RWPE2 (cell line): ENCODE results near the gene CUBN.

Experiments used
- ATAC-seq: fragments of 200-7000 bp; cut with Tn5 transposase; 3 replicates; pipeline ENCODE4 v1.9.1; 2021; ENCODE audit warnings: low read depth
- DNase-seq: peaks from one replicate; pipeline ENCODE4 v3.0.0-alpha.2; 2020; ENCODE audit warnings: low spot score
- H3K27ac ChIP-seq: fragments of 450-650 bp; 2 replicates; pipeline ENCODE4 v1.5.1; 2017; ENCODE audit warnings: mild to moderate bottlenecking; ENCODE audit not compliant: poor library complexity, severe bottlenecking
- H3K27me3 ChIP-seq: fragments of 250-450 bp; sonication (Bioruptor Pico); 2 replicates; pipeline ENCODE4 v1.5.1; 2021; ENCODE audit warnings: mild to moderate bottlenecking, moderate library complexity; ENCODE audit not compliant: insufficient read depth, poor library complexity, severe bottlenecking
- H3K36me3 ChIP-seq: fragments of 250-450 bp; sonication (Bioruptor Pico); 2 replicates; pipeline ENCODE4 v1.5.1; 2020; ENCODE audit warnings: low read depth, mild to moderate bottlenecking, moderate library complexity
- H3K4me1 ChIP-seq: fragments of 250-450 bp; sonication (Bioruptor Pico); 2 replicates; pipeline ENCODE4 v1.5.1; 2021; ENCODE audit warnings: mild to moderate bottlenecking, moderate library complexity; ENCODE audit not compliant: insufficient read depth, poor library complexity, severe bottlenecking
- H3K4me3 ChIP-seq: fragments of 250-450 bp; sonication (Bioruptor Pico); 2 replicates; pipeline ENCODE4 v1.5.1; 2021; ENCODE audit warnings: mild to moderate bottlenecking, moderate library complexity; ENCODE audit not compliant: severe bottlenecking
- H3K9me3 ChIP-seq: fragments of 250-450 bp; sonication (Bioruptor Pico); 2 replicates; pipeline ENCODE4 v1.5.1; 2021; ENCODE audit warnings: mild to moderate bottlenecking, moderate library complexity; ENCODE audit not compliant: severe bottlenecking
- TF ChIP-seq, protein P1 (sequence below): fragments of 450-650 bp; IDR thresholded peaks from one replicate; pipeline ENCODE4 v1.5.1; 2017; ENCODE audit warnings: mild to moderate bottlenecking, moderate library complexity; ENCODE audit not compliant: poor library complexity, severe bottlenecking

The CUBN gene

DNA sequence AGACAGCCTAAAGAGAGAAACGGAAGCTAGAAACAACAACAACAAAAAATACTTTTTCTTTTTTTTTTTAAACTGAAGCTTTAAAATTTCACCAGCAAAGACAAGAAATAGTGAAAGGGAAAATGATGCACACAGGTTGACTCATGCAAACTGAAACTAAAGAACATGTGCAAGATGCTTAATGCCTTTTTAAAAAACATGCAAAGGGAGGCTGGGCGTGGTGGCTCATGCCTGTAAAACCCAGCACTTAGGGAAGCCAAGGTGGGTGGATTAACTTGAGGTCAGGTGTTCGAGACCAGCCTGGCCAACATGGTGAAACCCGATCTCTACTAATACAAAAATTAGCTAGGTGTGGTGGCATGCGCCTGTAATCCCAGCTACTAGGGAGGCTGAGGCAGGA, 15.1 kb upstream of the CUBN start:
- no peak for ATAC-seq
- Histone ChIP-seq H3K27me3 (no peaks in the 10 kb centered on the region), H3K9me3 (no peaks in the 10 kb centered on the region), H3K4me3 (no peak overlapping the region), H3K4me1 (no peaks in the 10 kb centered on the region), H3K36me3 (no peaks in the 10 kb centered on the region), H3K27ac (no peak overlapping the region)
- no peak for DNase-seq
- TF ChIP-seq, protein P1, sequence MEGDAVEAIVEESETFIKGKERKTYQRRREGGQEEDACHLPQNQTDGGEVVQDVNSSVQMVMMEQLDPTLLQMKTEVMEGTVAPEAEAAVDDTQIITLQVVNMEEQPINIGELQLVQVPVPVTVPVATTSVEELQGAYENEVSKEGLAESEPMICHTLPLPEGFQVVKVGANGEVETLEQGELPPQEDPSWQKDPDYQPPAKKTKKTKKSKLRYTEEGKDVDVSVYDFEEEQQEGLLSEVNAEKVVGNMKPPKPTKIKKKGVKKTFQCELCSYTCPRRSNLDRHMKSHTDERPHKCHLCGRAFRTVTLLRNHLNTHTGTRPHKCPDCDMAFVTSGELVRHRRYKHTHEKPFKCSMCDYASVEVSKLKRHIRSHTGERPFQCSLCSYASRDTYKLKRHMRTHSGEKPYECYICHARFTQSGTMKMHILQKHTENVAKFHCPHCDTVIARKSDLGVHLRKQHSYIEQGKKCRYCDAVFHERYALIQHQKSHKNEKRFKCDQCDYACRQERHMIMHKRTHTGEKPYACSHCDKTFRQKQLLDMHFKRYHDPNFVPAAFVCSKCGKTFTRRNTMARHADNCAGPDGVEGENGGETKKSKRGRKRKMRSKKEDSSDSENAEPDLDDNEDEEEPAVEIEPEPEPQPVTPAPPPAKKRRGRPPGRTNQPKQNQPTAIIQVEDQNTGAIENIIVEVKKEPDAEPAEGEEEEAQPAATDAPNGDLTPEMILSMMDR: no peak

DNA sequence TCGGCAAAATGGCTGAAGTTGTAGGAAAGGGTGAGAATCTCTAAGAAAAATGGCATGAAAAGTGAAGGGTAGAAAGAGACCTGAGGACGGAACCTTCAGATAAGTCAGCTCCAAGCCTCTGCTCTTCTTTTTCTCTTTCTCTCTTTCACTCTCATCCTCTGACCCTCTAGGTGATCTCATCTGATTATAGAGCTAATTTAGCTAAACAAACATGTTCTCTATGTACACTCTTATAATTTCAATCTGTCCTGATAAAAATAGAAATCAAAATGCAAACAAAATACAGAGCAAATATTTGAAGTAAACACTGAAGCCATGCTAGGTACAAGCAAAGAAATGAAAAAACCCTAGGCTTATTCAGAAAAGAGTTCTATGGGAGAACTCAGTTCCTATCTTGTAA, 14.4 kb upstream of the CUBN start:
- no peak for DNase-seq
- no peaks in the 10 kb centered on the region for H3K27me3 ChIP-seq
- no peaks in the 10 kb centered on the region for H3K4me1 ChIP-seq
- no peak overlapping the region for H3K27ac ChIP-seq
- no peaks in the 10 kb centered on the region for H3K9me3 ChIP-seq
- no peak for ATAC-seq
- no peaks in the 10 kb centered on the region for H3K36me3 ChIP-seq
- TF ChIP-seq, protein P1: no peak
- H3K4me3 ChIP-seq: no peak overlapping the region

DNA sequence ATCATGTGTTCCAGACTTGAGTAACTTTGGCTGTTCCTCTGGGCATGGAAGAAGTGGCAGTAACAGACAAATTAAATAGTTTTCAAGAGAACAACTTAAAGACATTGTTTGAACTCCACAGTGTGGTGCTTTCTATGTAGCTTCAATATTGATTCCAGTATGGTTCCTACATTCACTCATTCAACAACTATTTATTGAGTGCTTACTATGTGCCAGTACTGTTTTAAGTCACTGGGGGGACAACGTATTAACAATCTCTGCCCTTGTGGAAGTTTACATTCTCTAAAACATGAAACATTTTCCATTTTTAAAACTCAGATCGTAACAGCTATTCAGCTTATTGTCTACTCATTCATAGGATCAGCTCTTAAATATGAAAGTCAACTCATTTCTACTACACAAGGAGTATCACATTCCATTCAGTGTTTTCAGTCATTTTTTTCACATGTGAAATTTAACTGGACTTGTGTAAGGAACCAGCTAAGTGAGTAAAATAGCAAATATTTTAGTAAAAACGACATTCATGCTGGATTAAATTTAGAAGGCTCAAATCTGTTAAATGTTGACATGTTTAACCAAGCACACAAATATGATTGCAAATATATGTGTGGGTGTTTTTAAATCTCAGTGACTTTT, 13.6 kb upstream of the CUBN start:
- no peaks in the 10 kb centered on the region for H3K4me1 ChIP-seq
- TF ChIP-seq, protein P1: no peak
- no peak for DNase-seq
- no peaks in the 10 kb centered on the region for H3K36me3 ChIP-seq
- no peak overlapping the region for H3K27ac ChIP-seq
- no peaks in the 10 kb centered on the region for H3K9me3 ChIP-seq
- H3K27me3 ChIP-seq: no peaks in the 10 kb centered on the region
- no peak overlapping the region for H3K4me3 ChIP-seq
- no peak for ATAC-seq

DNA sequence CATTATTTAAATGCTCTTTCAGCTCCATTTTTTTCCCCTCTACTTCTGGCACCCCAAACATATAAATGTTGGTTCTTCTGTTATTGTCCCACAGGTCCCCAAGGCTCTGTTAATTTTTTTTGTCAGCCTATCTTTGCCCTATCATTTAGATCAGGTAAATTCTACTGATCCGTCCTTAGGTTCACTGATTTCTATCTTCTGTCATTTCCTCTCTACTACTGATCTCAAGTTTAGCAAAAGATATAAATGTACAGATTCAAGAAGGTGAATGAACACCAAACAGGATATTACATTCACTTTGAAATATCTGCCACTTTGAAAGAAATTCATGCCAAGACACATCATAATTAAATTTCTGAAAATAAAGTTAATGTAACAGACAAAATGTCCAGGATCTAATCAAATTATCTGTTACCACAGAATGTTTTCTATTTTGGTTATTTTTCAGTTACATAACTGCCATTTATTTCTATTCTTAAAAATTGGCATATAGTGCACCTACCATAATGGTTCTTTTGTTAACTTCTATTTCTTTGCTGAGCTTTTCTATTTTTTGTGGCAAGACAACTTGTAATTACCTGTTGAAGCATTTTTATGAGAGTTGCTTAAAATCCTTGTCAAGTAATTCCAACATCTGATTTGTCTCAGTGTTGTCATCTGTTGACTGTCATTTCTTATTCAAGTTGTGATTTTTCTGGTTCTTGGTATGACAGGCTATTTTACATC, 12.1 kb upstream of the CUBN start:
- Histone ChIP-seq H3K36me3 (no peaks in the 10 kb centered on the region), H3K4me3 (no peak overlapping the region), H3K27me3 (no peaks in the 10 kb centered on the region), H3K27ac (no peak overlapping the region), H3K9me3 (no peaks in the 10 kb centered on the region), H3K4me1 (no peaks in the 10 kb centered on the region)
- ATAC-seq (no peak), DNase-seq (no peak)
- TF ChIP-seq, protein P1: no peak

DNA sequence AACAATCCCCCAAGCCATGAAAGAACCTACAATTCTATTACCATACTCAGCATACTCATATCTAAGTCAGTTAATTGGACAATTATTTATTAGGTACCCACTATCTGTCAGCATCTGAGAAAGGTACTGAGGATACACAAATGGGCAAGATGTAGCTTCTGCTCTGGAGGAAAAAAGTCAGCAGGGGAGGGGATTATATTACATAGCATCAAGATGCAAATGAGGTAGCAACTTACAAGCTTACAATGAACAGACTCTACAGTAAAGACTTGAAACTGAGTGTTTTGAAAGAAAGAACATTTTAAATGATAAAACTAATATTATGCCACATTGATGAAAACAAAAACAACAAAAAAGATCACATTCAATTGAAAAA, 10.8 kb upstream of the CUBN start:
- no peak for DNase-seq
- H3K4me3 ChIP-seq: no peak overlapping the region
- no peaks in the 10 kb centered on the region for H3K36me3 ChIP-seq
- H3K27ac ChIP-seq: no peak overlapping the region
- no peaks in the 10 kb centered on the region for H3K9me3 ChIP-seq
- H3K27me3 ChIP-seq: no peaks in the 10 kb centered on the region
- no peaks in the 10 kb centered on the region for H3K4me1 ChIP-seq
- ATAC-seq: no peak
- TF ChIP-seq, protein P1: no peak
